Measurements from ENCODE around the gene SEC24A. TPM values are rescaled to one million over a fixed set of nuclear protein-coding genes. Genes with fewer than 3 reads are reported as not detected.
"Not testable (repeated sequence)": the region's sequence is repeated elsewhere in the genome, so short reads cannot be mapped to it uniquely, and the experiment has no call there.

Gene SEC24A
- total RNA-seq (2014; rRNA removed; shearing (Covaris generic)), result 19.0 and 20.3 TPM in 2 replicates

DNA sequence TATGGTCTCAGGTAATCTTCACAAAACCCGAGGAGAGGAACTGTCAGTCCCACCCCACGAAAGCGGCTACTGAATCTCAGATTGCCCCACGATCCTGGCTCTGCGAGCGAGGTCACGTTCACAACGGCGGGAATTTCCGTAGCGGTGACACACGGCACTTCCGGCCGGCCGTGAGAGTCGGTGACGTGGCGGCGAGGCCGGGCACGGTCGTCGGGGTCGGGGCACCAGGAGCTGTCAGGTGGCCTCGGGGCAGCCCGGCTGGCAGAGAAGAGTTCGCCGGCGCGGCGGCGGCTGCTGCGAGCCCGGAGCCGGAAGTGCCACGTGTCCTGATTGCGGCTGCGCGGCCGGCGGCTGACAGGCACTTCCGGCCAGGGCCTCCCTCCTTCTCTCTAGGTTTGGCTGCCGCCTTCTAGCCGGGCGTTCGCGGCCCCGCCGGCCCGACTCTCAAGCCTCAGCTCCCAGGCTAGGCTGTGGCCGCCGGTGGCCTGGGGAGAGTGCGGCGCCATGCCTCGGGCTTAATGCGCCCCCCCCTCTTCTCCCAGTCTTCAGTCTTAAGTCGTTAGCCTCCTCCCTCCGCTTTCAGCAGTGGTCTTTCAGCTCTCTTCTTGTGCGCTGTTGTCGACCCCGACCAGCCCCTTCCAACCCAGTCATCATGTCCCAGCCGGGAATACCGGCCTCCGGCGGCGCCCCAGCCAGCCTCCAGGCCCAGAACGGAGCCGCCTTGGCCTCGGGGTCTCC is at the start of gene SEC24A:
TSS of gene SEC24A (plus strand) at position 361 of the 738 bp plus-strand sequence. CDS start at position 653, 292 bp downstream.
- DNase-seq (ENCODE audit: low spot score), result peak; percentile 86

DNA sequence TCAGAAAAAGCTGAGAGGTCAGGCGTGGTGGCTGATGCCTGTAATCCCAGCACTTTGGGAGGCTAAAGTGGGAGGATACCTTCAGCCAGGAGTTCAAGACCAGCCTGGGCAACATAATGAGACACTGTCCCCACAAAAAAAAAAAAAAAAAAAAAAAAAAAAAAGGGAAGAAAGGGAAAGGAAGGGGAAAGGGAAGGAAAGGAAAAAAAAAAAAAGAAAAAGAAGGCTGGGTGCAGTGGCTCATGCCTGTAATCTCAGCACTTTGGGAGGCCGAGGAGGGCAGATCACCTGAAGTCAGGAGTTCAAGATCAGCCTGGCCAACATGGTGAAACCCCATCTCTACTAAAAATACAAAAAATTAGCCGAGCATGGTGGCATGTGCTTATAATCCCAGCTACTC is 48.8 kb upstream of the SEC24A start:
- DNase-seq (ENCODE audit: low spot score), result not testable (repeated sequence)

DNA sequence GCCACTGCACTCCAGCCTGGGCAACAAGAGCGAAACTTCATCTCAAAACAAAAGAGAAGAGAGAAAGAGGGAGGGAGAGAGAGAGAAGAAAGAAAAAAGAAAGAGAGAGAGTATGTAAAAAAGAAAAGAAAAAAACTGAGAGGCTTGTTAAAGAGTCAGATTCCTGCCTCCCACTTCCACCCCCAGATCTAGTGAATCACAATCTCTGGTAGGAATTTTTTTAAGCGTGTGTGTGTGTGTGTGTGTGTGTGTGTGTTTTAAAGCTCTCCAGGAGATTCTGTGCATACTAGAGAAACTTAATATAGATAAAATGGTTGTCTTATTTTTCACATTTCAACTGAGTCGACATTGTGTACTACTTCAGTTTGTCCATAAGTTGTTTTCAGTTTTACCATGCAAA is 48.0 kb upstream of the SEC24A start:
- DNase-seq (ENCODE audit: low spot score), result no peak

DNA sequence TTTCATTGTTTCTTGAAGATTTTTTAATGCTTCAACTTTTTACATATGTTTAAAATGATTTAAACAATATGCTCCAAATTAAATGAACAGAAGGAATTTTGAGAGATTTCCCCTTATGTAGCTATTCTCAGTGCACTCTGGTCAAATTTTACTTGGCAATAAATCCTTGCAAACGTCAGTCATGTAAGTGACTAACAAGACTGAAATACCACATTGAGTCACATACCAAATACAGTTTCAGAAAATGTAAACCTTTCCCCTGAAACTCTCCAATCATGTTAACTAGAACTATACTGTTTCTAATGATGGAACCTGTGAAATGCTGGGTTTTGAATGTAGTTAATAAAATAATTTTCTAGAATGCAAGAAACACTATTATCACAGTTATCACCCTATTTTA is 45.5 kb upstream of the SEC24A start:
- DNase-seq (ENCODE audit: low spot score), result peak; percentile 34

DNA sequence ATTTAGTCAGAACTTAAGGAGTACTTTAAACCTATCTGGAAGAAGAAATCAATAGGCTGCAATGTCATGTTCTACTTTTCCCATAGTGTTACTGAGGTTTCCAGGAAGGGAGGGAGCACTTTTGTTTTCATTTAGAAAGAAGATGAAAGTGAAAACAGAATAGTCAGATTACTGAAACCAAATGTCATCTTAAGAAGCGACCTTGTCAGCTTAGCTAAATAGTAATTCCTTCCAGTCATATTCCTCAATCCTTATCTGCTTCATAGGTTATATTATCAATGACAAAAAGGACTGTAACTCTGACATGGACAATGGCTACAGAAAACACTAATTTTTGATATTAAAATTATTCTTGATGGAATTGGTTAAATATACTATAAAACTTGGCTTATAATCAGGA is 43.7 kb upstream of the SEC24A start:
- no peak for DNase-seq (ENCODE audit: low spot score)

DNA sequence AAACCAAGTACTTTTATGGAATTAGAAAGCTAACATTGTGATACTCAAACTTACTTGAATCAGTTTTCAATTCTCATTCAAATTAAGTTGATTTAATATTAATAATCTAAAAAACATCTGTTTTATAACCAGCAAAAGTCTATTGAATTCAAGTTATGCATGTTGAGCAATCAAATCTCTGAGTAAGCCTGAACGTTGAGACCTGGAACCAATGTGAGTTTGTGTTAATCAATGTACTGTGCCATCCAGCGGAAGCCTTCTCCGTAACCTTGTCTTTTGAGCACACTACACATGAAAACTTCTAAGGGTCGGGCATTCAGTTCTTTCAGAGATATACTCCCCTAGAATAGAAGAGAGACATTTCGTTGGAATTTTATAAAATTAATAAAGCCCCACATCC is 41.9 kb upstream of the SEC24A start:
- DNase-seq (ENCODE audit: low spot score), result no peak

DNA sequence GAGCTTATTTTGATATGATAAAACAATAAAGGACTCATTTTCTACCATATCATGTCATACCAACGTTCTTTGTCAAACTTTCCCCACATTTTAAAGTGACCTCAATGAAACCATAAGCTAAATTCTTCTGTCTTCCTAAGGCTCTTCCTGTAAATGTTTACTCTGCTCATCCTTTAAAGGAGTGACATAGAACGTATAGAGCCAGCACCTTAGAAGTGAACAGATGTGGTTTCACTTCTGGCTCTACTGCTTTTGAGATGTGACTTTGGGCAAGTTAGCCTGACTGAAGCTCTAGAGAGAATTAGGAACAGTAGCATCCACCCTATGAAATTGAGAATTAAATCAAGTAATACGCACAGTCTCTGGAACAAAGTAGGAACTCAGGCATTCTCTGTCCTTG is 40.0 kb upstream of the SEC24A start:
- no peak for DNase-seq (ENCODE audit: low spot score)

DNA sequence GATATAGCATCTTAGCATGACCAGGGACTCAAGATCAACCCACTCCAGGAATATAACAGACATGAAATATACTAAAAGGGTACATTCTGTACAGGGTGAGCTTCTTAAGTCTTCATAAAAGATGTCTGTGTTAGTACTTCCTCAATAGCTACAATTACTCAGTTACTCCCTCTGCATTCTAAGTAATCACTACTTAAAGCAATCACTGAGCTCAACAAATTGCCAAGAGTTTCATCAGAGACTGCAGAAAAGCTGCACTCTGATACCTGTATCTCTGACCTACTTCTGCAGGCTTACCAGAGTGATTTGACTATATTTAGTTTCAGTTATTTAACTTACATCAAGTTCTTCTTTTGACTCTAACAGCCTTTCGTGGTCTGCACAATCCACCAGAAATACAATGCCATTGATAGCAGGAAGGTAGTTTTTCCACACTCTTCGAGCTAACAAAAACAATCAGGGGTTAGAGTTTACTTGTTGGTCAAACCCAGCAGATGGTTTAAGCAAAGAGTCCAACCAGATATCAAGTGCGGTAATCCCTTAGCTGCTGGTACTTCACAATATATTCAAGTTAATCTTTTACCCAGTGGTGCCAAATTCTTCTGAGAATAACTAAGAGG is 39.2 kb upstream of the SEC24A start:
- DNase-seq (ENCODE audit: low spot score), result no peak

DNA sequence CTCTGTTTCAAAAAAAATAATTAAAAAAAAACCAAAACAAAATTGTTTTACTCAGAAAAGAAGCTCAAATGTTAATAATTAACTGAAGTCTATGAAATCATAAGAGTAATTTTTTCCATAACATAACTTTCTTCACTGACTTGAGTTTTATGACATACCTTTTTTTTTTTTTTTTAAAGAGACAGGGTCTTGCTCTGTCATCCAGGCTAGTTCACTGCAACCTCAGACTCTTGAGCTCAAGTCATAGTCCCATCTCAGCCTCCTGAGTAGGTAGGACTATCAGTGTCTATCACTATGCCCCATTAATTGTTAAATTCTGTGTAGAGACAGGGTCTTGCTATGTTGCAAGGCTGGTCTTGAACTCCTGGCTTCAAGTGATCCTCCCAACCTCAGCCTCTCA is 37.9 kb upstream of the SEC24A start:
- DNase-seq (ENCODE audit: low spot score), result no peak

DNA sequence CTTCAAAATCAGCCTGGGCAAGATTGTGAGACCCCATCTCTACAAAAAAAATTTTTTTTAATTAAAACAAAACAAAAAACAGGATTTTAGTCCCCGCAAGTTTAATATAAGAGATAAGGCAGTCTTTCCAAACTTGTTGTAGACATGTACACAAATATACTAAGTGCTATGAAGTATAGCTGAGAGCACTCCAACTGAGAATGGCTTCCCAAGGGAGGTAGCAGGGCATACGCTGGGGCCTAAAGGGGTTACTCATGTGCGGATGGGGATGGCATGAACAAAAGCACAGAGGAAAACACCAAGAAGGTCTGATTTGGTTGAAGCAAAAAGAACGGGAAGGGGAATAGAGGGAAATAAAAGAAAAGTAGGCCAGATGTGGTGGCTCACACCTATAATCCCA is 37.1 kb upstream of the SEC24A start:
- DNase-seq (ENCODE audit: low spot score), result no peak

DNA sequence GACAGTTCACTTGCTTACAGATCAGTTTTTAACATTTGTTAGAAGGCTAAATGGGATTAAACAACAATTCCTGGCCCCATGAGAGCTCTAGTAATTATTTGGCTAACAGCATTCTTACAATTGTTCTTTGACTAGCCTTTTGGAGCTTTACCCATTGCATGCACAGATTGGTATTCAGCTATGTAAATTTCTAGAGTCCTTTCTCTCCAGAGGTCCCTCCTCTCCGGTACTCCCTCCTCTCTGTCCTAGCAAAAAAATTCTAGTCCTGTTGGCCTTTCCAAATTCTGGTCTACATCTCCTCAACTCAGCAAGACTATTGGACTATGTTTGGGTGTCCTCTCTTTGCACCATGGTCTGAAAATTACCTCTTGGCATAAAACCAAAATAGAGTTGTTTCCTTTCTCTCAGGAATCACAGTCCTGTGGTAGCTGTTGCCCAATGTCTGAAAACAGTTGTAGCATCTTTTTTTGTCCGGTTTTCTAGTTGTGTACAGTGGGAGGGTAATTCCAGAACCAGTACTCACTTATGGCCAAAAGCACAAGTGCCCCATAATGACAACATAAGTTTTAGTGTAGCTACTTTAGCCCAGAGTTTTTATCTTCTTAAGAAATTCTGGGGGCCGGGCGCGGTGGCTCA is 34.0 kb upstream of the SEC24A start:
- no peak for DNase-seq (ENCODE audit: low spot score)

DNA sequence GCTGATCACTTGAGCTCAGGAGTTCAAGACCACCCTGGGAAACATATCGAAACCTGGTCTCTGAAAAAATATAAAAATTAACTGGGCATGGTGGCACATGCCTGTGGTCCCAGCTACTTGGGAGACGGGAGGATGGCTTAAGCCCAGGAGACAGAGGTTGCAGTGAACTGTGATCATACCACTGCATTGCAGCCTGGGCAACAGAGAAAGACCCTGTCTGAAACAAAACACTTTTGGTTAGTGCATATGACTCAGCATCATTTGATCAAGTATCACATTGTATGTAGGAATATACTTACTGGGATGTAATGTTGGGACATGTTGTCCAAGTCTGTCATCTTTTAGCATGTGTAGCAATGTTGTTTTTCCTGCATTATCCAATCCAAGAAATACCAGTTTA is 28.0 kb upstream of the SEC24A start:
- DNase-seq (ENCODE audit: low spot score), result no peak

DNA sequence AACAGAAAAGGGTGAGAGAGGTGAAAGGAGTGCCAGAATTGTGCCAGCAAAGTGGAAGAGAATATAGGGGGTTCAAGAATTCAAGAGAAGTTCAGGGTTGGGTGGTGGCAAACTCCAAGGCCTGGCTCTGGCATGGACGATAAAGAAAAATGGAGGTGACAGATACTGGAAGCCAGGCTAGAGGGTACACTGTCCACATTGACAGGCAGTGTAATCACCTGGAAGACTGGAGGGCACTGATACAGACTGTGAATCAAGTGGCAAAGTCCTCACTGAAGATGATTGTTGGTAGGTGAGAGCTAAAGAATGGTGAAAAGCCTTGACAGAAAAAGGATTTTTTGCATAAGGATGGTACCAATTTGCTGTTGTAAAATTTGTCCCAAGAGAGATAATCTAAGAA is 23.0 kb upstream of the SEC24A start:
- DNase-seq (ENCODE audit: low spot score), result no peak

DNA sequence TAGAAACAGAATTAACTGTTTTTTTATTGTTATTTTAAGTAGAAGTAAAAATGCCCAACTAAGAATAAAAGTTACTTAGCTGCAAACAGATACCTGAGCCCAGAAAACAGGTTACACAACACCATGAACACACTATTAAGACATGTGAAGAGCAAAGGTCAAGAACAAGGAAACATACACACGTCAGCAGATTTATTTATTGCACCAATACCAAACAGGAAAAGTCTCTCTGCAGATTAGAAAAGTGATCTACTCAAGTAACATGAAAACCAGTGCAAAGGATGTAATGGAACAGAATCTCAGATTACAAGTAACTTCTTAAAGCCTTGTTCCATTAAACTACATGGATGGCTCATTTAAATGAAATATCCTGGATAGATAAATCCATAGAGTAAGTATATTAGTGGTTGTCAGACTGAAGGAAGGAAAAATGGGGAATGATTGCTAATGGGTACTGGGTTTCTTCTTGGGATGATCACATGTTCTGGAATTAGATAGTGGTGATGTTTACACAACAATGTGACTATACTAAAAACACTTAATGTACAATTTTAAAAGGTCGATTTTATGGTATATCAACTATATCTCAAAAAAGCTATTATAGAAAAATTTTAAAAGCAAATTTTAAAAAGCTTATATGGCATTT is 22.1 kb upstream of the SEC24A start:
- DNase-seq (ENCODE audit: low spot score), result no peak

DNA sequence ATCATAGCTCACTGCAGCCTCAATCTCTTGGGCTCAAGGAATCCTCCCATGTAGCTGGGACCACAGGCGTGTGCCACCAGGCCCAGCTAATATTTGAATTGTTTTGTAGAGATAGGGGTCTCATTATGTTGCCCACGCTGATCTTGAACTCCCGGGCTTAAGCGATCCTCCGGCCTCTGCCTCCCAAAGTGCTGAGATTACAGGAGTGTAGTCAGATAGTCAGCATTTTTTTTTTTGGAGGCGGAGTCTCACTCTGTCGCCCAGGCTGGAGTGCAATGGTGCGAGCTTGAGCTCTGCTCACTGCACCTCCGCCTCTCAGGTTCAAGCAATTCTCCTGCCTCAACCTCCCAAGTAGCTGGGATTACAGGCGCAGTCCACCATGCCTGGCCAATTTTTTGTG is 14.4 kb upstream of the SEC24A start:
- DNase-seq (ENCODE audit: low spot score), result no peak

DNA sequence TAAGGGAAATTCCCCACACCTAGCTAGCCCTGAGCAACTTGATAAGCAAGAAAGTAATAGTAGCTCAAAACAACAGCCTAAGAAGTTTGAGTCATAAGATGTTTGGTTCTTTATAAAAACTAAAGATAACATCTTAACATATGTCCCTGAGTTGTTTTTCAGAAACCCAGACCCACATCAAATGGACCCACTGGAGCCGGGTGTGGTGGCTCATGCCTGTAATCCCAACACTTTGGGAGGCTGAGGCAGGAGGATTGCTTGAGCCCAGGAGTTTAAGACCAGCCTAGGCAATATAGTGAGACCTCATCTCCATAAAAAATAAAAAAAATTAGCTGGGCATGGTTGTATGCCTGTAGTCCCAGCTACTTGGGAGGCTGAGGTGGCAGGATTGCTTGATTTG is 13.2 kb upstream of the SEC24A start:
- not testable (repeated sequence) for DNase-seq (ENCODE audit: low spot score)

DNA sequence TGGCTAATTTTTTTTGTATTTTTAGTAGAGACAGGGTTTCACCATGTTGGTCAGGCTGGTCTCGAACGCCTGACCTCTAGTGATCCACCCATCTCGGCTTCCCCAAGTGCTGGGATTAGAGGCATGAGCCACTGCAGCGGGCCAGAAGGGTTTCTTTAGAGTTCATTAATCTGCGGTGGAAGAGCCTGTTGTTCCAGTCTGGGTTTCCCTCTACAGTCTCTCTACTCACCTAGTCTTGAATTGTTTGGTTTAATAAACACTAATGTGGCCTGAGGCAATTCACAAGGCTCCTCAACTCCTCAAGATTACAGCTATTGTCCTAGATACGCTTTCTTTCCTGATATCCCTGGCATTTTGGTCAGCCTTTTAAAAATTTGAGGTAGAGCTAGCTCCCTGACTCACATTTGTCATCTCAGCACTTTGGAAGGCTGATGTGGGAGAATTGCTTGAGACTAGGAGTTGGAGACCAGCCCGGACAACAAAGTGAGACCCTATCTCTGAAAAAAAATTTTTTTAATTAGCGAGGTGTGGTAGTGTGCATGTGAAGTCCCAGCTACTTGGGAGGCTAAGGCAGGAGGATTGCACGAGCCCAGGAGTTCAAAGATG is 11.4 kb upstream of the SEC24A start:
- DNase-seq (ENCODE audit: low spot score), result no peak

DNA sequence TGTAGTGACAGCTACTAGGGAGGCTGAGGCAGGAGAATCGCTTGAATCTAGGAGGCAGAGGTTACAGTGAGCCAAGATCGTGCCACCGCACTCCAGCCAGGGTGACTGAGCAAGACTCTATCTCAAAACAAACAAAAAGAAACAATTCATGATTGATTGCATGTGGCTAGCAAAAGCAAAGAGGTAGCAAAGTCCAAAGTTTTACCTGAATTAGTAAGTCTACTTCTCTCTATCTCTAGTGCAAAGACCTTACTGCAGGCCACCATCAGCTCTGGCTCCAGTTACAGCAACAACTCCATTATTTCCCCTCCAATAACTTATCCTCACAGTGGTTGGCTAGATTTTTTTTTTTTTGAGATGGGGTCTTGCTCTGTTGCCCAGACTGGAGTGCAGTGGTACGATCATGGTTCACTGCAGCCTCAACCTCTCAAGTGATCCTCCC is 9.8 kb upstream of the SEC24A start:
- no peak for DNase-seq (ENCODE audit: low spot score)

DNA sequence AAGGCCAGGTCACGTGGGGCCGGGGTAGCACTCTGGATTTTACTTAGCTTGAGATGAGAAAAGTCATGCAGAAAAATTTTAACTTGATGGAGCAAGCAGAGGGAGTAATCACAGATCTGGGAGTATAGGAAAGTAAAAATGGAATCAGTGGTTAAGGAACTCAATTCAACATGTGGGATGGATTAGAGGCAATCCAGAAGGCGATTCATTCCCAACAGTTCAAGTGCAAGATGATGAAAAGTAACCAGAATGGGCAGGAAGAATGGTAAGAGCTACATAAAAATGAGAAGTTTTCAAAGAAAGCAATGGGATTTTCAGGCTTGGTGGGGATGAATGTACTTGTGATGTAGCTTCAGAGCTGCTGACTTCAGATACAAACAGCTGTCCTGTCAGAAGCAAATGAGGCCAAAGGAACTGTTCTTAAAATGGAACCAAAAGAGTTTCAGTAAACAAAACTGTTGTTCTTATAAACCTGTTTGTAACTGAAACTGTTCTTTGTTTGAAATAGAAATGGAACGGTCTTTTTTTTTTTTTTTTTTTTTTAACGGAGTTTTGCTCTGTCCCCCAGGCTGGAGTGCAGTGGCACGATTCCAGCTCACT is 5.6 kb upstream of the SEC24A start:
- no peak for DNase-seq (ENCODE audit: low spot score)

DNA sequence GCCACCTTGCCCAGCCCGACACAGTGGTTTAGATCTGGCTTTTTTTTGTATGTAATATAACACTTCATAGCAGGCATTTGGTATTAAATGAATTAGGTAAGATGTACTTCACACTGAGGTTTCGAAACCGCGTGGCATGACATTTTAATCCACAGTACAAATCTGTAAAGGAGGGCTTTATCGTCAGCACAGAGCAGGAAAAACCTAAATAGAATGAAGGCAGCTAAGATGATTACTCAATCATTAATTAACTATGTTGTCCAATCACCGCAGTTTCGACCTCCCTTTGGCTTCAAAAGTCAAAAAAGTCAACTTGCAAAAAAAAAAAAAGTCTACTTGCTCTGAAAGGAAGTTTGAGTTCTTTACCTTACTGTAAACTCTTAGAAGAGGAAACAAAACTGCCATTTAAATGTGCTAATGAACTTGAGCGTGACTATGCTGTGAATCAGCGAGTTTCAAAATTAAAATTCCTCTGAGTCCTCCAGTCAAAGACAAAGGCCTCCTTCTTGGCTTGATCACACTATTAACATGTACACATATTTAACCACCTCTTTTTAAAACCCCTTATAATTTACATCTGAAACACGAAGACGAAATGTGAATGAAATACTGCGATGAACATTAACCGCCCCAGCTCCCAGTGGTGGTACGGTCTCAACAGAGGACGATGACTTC is 698 bp upstream of the SEC24A start:
- peak; percentile 62 for DNase-seq (ENCODE audit: low spot score)

DNA sequence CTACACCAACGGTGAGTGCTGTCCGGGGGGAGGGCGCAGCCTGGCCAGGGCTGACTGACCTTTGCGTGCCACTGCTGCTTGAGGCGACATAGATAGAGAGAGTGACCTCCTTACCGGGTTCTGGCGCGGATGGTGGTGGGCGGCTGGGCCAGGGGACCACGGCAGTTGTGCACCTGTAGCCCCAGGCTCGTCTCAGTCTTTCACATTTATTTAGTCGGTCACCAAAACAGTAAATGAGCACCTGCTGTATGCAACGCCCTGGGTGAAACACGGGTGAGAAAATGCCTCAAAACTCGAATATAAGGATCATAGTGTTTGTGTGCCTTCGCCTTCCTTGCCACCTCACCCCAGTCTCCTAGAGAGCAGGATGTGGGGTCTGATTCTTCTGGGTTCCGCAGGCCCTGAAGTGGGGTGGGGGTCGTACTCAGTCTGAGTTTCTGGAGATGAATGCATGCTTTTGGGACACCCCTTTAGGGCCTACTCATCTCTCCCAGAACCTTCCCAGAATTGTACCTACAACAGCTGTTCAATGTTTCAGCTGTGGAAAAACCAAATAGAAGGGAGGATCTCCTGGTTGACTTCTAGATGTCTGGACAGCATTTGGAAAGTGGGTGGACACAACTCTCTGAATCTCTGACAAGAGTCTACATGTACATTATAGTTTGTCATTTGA is 714 bp downstream of the SEC24A start:
- no peak for DNase-seq (ENCODE audit: low spot score)

All from A172 (cell line).